HepG2 (cell line): ENCODE results near the gene DNAJC10. TPM values are rescaled to one million over a fixed set of nuclear protein-coding genes. Genes with fewer than 3 reads are reported as not detected.
A peak's percentile ranks its signal among the peaks of the same experiment; 100 is the strongest.

Source experiments
- CC2D1A ChIP-seq: sonication (generic); formaldehyde crosslinking; IDR thresholded peaks from 2 replicates; pipeline ENCODE4 v1.8.1; 2023; ENCODE audit warnings: mild to moderate bottlenecking, missing genetic modification reagents
- CREBL2 ChIP-seq: sonication (generic); formaldehyde crosslinking; IDR thresholded peaks from 2 replicates; pipeline ENCODE4 v1.8.1; 2023; ENCODE audit warnings: missing genetic modification reagents, mild to moderate bottlenecking, borderline replicate concordance
- ETS1 ChIP-seq: sonication (generic); formaldehyde crosslinking; IDR thresholded peaks from 2 replicates; pipeline ENCODE4 v1.4.0; 2020; ENCODE audit warnings: missing genetic modification reagents
- GMEB2 ChIP-seq: IDR thresholded peaks from 2 replicates; pipeline ENCODE4 v1.6.1; 2016; ENCODE audit warnings: missing biosample characterization, missing genetic modification reagents, low read depth
- GPBP1L1 ChIP-seq: sonication (generic); formaldehyde crosslinking; IDR thresholded peaks from 2 replicates; pipeline ENCODE4 v1.5.0; 2020; ENCODE audit warnings: mild to moderate bottlenecking, missing genetic modification reagents
- GTF2F1 ChIP-seq: fragments of 150-350 bp; IDR thresholded peaks from 2 replicates; pipeline ENCODE4 v1.6.1; 2014; ENCODE audit warnings: low read length
- MEIS1 ChIP-seq: sonication (generic); formaldehyde crosslinking; IDR thresholded peaks from 2 replicates; pipeline ENCODE4 v1.9.0; 2021; ENCODE audit warnings: mild to moderate bottlenecking, missing genetic modification reagents, moderate library complexity, borderline replicate concordance
- PHF5A ChIP-seq: IDR thresholded peaks from one replicate; pipeline ENCODE4 v1.6.1; 2018; ENCODE audit warnings: low read depth, missing genetic modification reagents; ENCODE audit not compliant: unreplicated experiment
- PITX1 ChIP-seq: sonication (generic); formaldehyde crosslinking; IDR thresholded peaks from 2 replicates; pipeline ENCODE4 v1.5.1; 2020; ENCODE audit warnings: mild to moderate bottlenecking, missing genetic modification reagents
- THAP8 ChIP-seq: sonication (generic); formaldehyde crosslinking; IDR thresholded peaks from 2 replicates; pipeline ENCODE4 v1.5.1; 2020; ENCODE audit warnings: missing genetic modification reagents, mild to moderate bottlenecking, borderline replicate concordance
- XBP1 ChIP-seq: sonication (generic); formaldehyde crosslinking; IDR thresholded peaks from 2 replicates; pipeline ENCODE4 v1.5.0; 2020; ENCODE audit warnings: missing genetic modification reagents
- ZKSCAN8 ChIP-seq: IDR thresholded peaks from 2 replicates; pipeline ENCODE4 v1.6.1; 2016; ENCODE audit warnings: borderline replicate concordance, missing genetic modification reagents, missing compliant biosample characterization
- ZNF142 ChIP-seq: sonication (generic); formaldehyde crosslinking; IDR thresholded peaks from 2 replicates; pipeline ENCODE4 v1.4.0; 2020; ENCODE audit warnings: missing genetic modification reagents
- ZNF263 ChIP-seq: sonication (generic); formaldehyde crosslinking; IDR thresholded peaks from 2 replicates; pipeline ENCODE4 v1.4.0; 2020; ENCODE audit warnings: missing genetic modification reagents
- ZNF564 ChIP-seq: sonication (generic); formaldehyde crosslinking; IDR thresholded peaks from 2 replicates; pipeline ENCODE4 v1.8.1; 2023; ENCODE audit warnings: mild to moderate bottlenecking, missing genetic modification reagents
- ZNF775 ChIP-seq: sonication (generic); formaldehyde crosslinking; IDR thresholded peaks from 2 replicates; pipeline ENCODE4 v1.4.0; 2020; ENCODE audit warnings: missing genetic modification reagents, mild to moderate bottlenecking, moderate library complexity, borderline replicate concordance
- ZSCAN20 ChIP-seq: sonication (generic); formaldehyde crosslinking; IDR thresholded peaks from 2 replicates; pipeline ENCODE4 v1.4.0; 2020; ENCODE audit warnings: missing genetic modification reagents, mild to moderate bottlenecking, borderline replicate concordance
- polyA plus RNA-seq, 8 experiments: library from polyadenylated mRNA; depleted of rRNA in 3 of 8; stranded (reverse) in 7 of 8; unstranded in 1 of 8; fragments of >200 nt; fragmentation: Illumina TruSeq in 4 of 8; extraction: Trizol in 4 of 8; gene quantifications; 2 replicates each; pipeline versions ENCODE4 v1.2.1 to v1.2.3, GENCODE V29; 2011 to 2016; ENCODE audit warnings: low read depth in 4 of 8, missing spikeins in 1 of 8, mixed read lengths in 1 of 8; ENCODE audit not compliant: insufficient read depth in 1 of 8
- total RNA-seq, 5 experiments: library from RNA; depleted of rRNA; stranded (reverse); fragments of >200 nt; fragmentation: Illumina TruSeq; extraction: Trizol; gene quantifications; 2 replicates each; pipeline ENCODE4 v1.2.3, GENCODE V29; 2016; ENCODE audit warnings: low read depth in 1 of 5

Gene DNAJC10
- total and polyA plus RNA-seq, 2 of the 13 experiments (the other 11 are each of a cell fraction or from before 2014, with no cell fraction given) = 44.1 to 178 TPM

- peak; percentile 53; the same call in 1 of the 2 replicates for TF ChIP-seq ZNF142 (CRISPR knock-in tag)
- TF ChIP-seq CREBL2 (CRISPR knock-in tag) = peak; percentile 88; the same call in 1 of the 2 replicates
- peak; percentile 93 for TF ChIP-seq XBP1 (CRISPR knock-in tag)
- TF ChIP-seq ETS1 (CRISPR knock-in tag) = peak; percentile 96; the same call in 1 of the 2 replicates
- TF ChIP-seq GPBP1L1 (CRISPR knock-in tag) = no peak
- peak; percentile 25; the same call in 1 of the 2 replicates for TF ChIP-seq ZNF775
- TF ChIP-seq MEIS1 = peak; percentile 94
- TF ChIP-seq ZNF263 = peak; percentile 63; the same call in 1 of the 2 replicates
- peak; percentile 60 for TF ChIP-seq PHF5A (CRISPR knock-in tag)
- peak; percentile 44; the same call in 1 of the 2 replicates for TF ChIP-seq THAP8 (CRISPR knock-in tag)
- TF ChIP-seq GTF2F1 = no peak
- peak; percentile 71; the same call in 1 of the 2 replicates for TF ChIP-seq GMEB2 (CRISPR knock-in tag)
- peak; percentile 54; the same call in 1 of the 2 replicates for TF ChIP-seq PITX1 (CRISPR knock-in tag)
- peak; percentile 77; the same call in 1 of the 2 replicates for TF ChIP-seq ZNF564 (CRISPR knock-in tag)
- TF ChIP-seq ZSCAN20 (CRISPR knock-in tag) = peak; percentile 84
- peak; percentile 46; the same call in 1 of the 2 replicates for TF ChIP-seq ZKSCAN8
- no peak for TF ChIP-seq CC2D1A
Observed at GRCh38 chr2:182715892-182716649, at the start of gene DNAJC10 (continued).
